Endodermal cell (in vitro differentiated cells): ENCODE measurements around the gene FARP1. TPM values are rescaled to one million over a fixed set of nuclear protein-coding genes. Genes with fewer than 3 reads are reported as not detected.

Experiments used
- DNase-seq: peaks from one replicate; pipeline ENCODE4 v3.0.0-alpha.2; 2017
- H3K27ac ChIP-seq: 2 replicates; pipeline ENCODE4 v1.5.1; 2013; ENCODE audit warnings: mild to moderate bottlenecking, low read depth, low read length, moderate library complexity
- H3K27me3 ChIP-seq: 2 replicates; pipeline ENCODE4 v1.6.1; 2013; ENCODE audit warnings: mild to moderate bottlenecking, low read length, moderate library complexity; ENCODE audit not compliant: insufficient read depth, control insufficient read depth, poor library complexity, severe bottlenecking
- H3K36me3 ChIP-seq: 2 replicates; pipeline ENCODE4 v1.7.0; 2013; ENCODE audit warnings: mild to moderate bottlenecking, low read length, moderate library complexity; ENCODE audit not compliant: control insufficient read depth, insufficient read depth
- H3K4me1 ChIP-seq: one replicate; pipeline ENCODE4 v1.7.0; 2013; ENCODE audit warnings: low read length; ENCODE audit not compliant: control insufficient read depth, insufficient read depth
- H3K4me3 ChIP-seq: 2 replicates; pipeline ENCODE4 v1.5.1; 2013; ENCODE audit warnings: mild to moderate bottlenecking, low read length, moderate library complexity
- H3K9ac ChIP-seq: 2 replicates; pipeline ENCODE4 v1.6.1; 2013; ENCODE audit warnings: mild to moderate bottlenecking, low read length, moderate library complexity; ENCODE audit not compliant: poor library complexity, severe bottlenecking; ENCODE audit errors: extremely low read depth
- H3K9me3 ChIP-seq: 2 replicates; pipeline ENCODE4 v1.6.1; 2013; ENCODE audit warnings: mild to moderate bottlenecking, low read length, moderate library complexity; ENCODE audit not compliant: control insufficient read depth
- H3K27ac Mint-ChIP-seq: 2 replicates; pipeline ENCODE4 v1.8.0; 2020; ENCODE audit warnings: mixed read lengths
- H3K27me3 Mint-ChIP-seq: 2 replicates; pipeline ENCODE4 v1.8.0; 2021; ENCODE audit warnings: mild to moderate bottlenecking, mixed read lengths; ENCODE audit not compliant: insufficient read depth
- H3K36me3 Mint-ChIP-seq: 2 replicates; pipeline ENCODE4 v1.8.0; 2020; ENCODE audit warnings: low read depth, mixed read lengths
- H3K4me1 Mint-ChIP-seq: 2 replicates; pipeline ENCODE4 v1.8.0; 2020; ENCODE audit warnings: mixed read lengths
- H3K4me3 Mint-ChIP-seq: 2 replicates; pipeline ENCODE4 v1.8.0; 2020; ENCODE audit warnings: mild to moderate bottlenecking, moderate library complexity, mixed read lengths
- H3K9me3 Mint-ChIP-seq: 2 replicates; pipeline ENCODE4 v1.8.0; 2020; ENCODE audit warnings: mild to moderate bottlenecking, mixed read lengths
- WGBS, 2 experiments: methylation state at CpG; one replicate each; pipeline versions ENCODE4 v1.1.5 to v1.1.7; 2013; ENCODE audit warnings: missing lambda C conversion rate in 2 of 2, mixed read lengths in 1 of 2; ENCODE audit not compliant: insufficient coverage in 1 of 2, insufficient read length in 1 of 2; 5-methylcytosine and 5-hydroxymethylcytosine counted together
- total RNA-seq, 2 donors: library from RNA; stranded (reverse); fragmentation: NEBNext Ultra II Directional in 1 of 2; extraction: Animal tissue kit (Norgen Biotek cat#: 25700) in 1 of 2; gene quantifications; 2 replicates in 1 of 2; 3 replicates in 1 of 2; pipeline ENCODE4 v1.2.1, GENCODE V29; 2021
- TF ChIP-seq, protein P1 (sequence below): fragments of 200-600 bp; sonication (generic); conservative IDR thresholded peaks from 2 replicates; pipeline ENCODE4 v1.5.0; 2021; ENCODE audit warnings: antibody characterized with exemption, mild to moderate bottlenecking

The FARP1 gene
- total RNA-seq, 2 donors from 2014 or later: 237 to 319 TPM

- 85 to 93% methylated on average over 3 to 5 of the region's 5 CpGs for WGBS, 2 experiments
- no peak for DNase-seq
- H3K4me3 Mint-ChIP-seq: no peak overlapping the region
- TF ChIP-seq, protein P1, sequence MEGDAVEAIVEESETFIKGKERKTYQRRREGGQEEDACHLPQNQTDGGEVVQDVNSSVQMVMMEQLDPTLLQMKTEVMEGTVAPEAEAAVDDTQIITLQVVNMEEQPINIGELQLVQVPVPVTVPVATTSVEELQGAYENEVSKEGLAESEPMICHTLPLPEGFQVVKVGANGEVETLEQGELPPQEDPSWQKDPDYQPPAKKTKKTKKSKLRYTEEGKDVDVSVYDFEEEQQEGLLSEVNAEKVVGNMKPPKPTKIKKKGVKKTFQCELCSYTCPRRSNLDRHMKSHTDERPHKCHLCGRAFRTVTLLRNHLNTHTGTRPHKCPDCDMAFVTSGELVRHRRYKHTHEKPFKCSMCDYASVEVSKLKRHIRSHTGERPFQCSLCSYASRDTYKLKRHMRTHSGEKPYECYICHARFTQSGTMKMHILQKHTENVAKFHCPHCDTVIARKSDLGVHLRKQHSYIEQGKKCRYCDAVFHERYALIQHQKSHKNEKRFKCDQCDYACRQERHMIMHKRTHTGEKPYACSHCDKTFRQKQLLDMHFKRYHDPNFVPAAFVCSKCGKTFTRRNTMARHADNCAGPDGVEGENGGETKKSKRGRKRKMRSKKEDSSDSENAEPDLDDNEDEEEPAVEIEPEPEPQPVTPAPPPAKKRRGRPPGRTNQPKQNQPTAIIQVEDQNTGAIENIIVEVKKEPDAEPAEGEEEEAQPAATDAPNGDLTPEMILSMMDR: no peak
- H3K9me3 Mint-ChIP-seq: no peaks in the 10 kb centered on the region
- no peak overlapping the region for H3K4me3 ChIP-seq
- peaks cover 41% of the 10 kb centered on the region for H3K36me3 ChIP-seq
- no peaks in the 10 kb centered on the region for H3K27me3 ChIP-seq
- peaks cover 3% of the 10 kb centered on the region for H3K4me1 ChIP-seq
- H3K9ac ChIP-seq: no peak overlapping the region
- H3K9me3 ChIP-seq: no peaks in the 10 kb centered on the region
- peaks cover 22% of the 10 kb centered on the region for H3K36me3 Mint-ChIP-seq
- no peak overlapping the region for H3K27ac Mint-ChIP-seq
- H3K27me3 Mint-ChIP-seq: no peaks in the 10 kb centered on the region
- H3K27ac ChIP-seq: no peak overlapping the region
- peaks cover 18% of the 10 kb centered on the region for H3K4me1 Mint-ChIP-seq
Measured at GRCh38 chr13:98363326-98363725, 220.4 kb downstream of the FARP1 start.

DNA sequence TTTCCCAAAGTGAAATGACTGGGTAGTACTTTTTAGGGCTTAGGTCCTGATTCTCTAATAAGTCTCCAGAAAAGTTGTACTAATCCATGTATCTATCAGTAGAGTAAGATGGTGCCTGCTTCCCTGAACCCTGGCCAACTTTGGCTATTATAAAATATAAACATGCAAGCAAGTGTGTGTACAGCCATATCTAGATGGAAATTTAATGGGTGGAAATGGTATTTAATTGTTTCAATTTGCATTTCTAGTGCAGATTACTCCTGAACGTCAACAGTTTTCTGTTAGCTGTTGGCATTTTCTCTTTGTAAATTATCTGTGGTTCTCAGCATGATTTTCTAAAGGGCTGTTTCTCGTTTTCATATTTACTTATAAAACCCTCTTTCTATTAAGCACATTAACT is 221.3 kb downstream of the FARP1 start:
- peaks cover 3% of the 10 kb centered on the region for H3K4me1 ChIP-seq
- peaks cover 42% of the 10 kb centered on the region for H3K36me3 ChIP-seq
- TF ChIP-seq, protein P1: no peak
- Mint-ChIP-seq H3K36me3 (peaks cover 30% of the 10 kb centered on the region), H3K27ac (no peak overlapping the region), H3K9me3 (no peaks in the 10 kb centered on the region), H3K4me3 (no peak overlapping the region), H3K4me1 (peaks cover 18% of the 10 kb centered on the region), H3K27me3 (no peaks in the 10 kb centered on the region)
- H3K9ac ChIP-seq: no peak overlapping the region
- no peak overlapping the region for H3K4me3 ChIP-seq
- no peak for DNase-seq
- H3K27me3 ChIP-seq: no peaks in the 10 kb centered on the region
- WGBS, 2 experiments: 77 to 100% methylated on average over 1 to 2 of the region's 2 CpGs
- no peaks in the 10 kb centered on the region for H3K9me3 ChIP-seq
- peak overlapping the region; percentile 12 for H3K27ac ChIP-seq

DNA sequence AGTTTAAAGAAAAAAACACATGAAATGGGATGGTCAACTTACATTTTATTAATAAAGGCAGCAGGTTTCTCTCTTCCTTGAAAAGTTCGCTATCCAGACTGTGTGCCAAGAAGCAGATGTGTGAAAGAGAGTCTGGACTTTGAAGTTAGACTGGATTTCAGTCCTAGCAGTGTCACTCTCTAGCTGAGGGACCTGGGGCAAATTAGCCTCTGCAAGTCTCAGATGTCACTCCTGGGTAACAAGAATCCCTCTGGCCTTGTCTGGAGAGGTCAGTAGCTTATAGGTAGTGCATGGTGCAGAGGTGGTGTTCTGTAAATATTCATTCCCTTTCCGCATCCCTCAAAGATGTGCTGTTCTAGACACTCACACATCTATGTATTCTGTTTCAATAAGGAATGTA is 221.8 kb downstream of the FARP1 start:
- H3K27ac ChIP-seq: peak overlapping the region; percentile 12
- peaks cover 39% of the 10 kb centered on the region for H3K36me3 ChIP-seq
- WGBS, 2 experiments: 95% methylated on average over 2 of the region's 2 CpGs; no CpG with 5 or more reads in 1 of the 2 experiments
- no peak overlapping the region for H3K4me3 ChIP-seq
- TF ChIP-seq, protein P1: no peak
- H3K36me3 Mint-ChIP-seq: peaks cover 30% of the 10 kb centered on the region
- H3K9ac ChIP-seq: no peak overlapping the region
- peaks cover 3% of the 10 kb centered on the region for H3K4me1 ChIP-seq
- no peak for DNase-seq
- no peaks in the 10 kb centered on the region for H3K9me3 ChIP-seq
- peaks cover 18% of the 10 kb centered on the region for H3K4me1 Mint-ChIP-seq
- H3K9me3 Mint-ChIP-seq: no peaks in the 10 kb centered on the region
- no peak overlapping the region for H3K4me3 Mint-ChIP-seq
- no peak overlapping the region for H3K27ac Mint-ChIP-seq
- H3K27me3 Mint-ChIP-seq: no peaks in the 10 kb centered on the region
- no peaks in the 10 kb centered on the region for H3K27me3 ChIP-seq
